ENCODE results near the gene GOLGA6A.
A peak's percentile ranks its signal among the peaks of the same experiment; 100 is the strongest.

The GOLGA6A gene

GRCh38 chr15:74038707-74039655 is 43.4 kb downstream of the GOLGA6A start:
- no peak for DNase-seq (ENCODE audit: low read depth)
- H3K4me3 ChIP-seq (ENCODE audit: low read depth, low read length): no peak overlapping the region
- TF ChIP-seq MYC (IDR thresholded peaks at IDR 0.05; ENCODE audit: low read depth, low read length) (no peak), CTCF (IDR thresholded peaks at IDR 0.05; ENCODE audit: low read depth, low read length) (no peak), POLR2A (IDR thresholded peaks at IDR 0.05; ENCODE audit: extremely low read depth, insufficient read length) (no peak)
- TF ChIP-seq, protein P1, sequence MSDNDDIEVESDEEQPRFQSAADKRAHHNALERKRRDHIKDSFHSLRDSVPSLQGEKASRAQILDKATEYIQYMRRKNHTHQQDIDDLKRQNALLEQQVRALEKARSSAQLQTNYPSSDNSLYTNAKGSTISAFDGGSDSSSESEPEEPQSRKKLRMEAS (IDR thresholded peaks at IDR 0.05; ENCODE audit: low read depth, low read length): no peak

- no peak overlapping the region for H3K4me3 ChIP-seq (ENCODE audit: low read depth, low read length)
- no peak for DNase-seq (ENCODE audit: low read depth)
- TF ChIP-seq MYC (IDR thresholded peaks at IDR 0.05; ENCODE audit: low read depth, low read length) (no peak), POLR2A (IDR thresholded peaks at IDR 0.05; ENCODE audit: extremely low read depth, insufficient read length) (no peak), CTCF (IDR thresholded peaks at IDR 0.05; ENCODE audit: low read depth, low read length) (no peak)
- TF ChIP-seq, protein P1 (IDR thresholded peaks at IDR 0.05; ENCODE audit: low read depth, low read length): no peak
Observed at GRCh38 chr15:74037171-74038117, 44.9 kb downstream of the GOLGA6A start.

DNA sequence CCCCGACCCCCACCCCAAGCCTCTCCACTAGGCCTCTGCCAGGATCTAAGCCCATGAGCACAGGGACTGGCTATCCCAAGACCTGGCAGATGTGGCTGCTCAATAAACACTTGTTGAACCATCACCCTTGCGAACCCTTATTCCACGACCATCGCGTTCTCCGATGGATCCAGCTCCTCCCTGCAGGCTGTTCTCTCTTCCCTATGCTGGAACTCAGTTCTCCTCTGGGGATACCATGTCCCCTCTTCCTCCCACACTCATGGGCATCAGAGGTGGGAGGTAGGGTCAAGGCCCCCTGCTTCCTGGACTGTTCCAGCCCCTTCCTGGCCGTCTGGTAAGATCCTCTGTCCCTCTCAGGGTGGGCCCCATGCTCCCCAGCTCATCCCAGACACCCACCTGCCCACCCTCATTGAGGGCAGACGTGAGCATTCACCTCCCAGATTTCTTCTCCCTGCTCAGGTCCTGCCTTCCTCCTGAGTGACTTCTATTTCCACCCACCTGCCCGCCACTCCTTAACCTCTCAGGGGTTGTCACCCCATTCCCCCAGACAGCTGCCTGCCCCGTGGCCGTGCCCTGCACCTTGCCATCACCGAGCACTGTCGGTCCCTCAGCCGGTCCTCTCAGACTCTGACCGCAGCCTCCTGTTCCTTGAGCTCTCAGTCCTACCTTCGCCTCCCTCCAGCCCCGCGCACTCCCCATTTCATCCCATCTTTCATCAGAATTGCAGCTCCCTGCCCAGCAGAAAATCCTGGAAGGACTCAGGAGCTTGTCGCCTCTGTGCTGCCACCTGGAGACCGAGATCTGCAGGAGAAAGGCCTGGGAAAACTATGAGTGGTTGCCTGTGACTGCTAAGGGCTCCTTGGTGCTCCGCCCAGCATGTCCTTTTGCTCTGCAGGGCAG is 45.8 kb downstream of the GOLGA6A start:
- H3K4me3 ChIP-seq (ENCODE audit: low read depth, low read length): no peak overlapping the region
- TF ChIP-seq MYC (IDR thresholded peaks at IDR 0.05; ENCODE audit: low read depth, low read length) (no peak), CTCF (IDR thresholded peaks at IDR 0.05; ENCODE audit: low read depth, low read length) (peak; percentile 38)
- peak; percentile 46 for DNase-seq (ENCODE audit: low read depth)

DNA sequence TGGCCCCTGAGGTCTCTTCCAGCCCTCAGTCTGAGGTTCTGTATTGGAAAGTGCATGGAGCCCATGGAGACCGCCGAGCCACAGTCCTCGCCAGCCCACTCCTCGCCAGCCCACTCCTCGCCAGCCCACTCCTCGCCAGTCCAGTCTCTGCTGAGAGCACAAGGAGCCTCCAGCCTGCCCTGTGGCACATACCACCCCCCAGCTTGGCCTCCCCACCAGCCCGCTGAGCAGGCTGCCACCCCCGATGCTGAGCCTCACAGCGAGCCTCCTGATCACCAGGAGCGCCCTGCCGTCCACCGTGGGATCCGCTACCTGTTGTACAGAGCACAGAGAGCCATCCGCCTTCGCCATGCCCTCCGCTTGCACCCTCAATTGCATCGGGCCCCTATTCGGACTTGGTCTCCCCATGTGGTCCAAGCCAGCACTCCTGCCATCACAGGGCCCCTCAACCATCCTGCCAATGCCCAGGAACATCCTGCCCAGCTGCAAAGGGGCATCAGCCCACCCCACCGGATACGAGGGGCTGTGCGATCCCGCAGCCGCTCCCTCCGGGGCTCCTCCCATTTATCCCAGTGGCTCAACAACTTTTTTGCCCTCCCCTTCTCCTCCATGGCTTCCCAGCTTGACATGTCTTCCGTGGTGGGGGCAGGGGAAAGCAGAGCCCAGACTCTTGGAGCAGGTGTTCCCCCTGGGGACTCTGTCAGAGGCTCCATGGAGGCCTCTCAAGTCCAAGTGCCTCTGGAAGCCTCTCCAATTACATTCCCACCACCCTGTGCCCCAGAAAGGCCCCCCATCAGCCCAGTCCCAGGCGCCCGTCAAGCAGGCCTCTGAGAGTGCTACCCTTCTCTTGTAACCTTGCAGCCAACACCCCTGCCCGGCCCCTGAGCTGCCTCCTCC is 47.0 kb downstream of the GOLGA6A start:
- H3K4me3 ChIP-seq (ENCODE audit: low read depth, low read length): no peak overlapping the region
- TF ChIP-seq, protein P1 (IDR thresholded peaks at IDR 0.05; ENCODE audit: low read depth, low read length): no peak
- no peak for TF ChIP-seq POLR2A (IDR thresholded peaks at IDR 0.05; ENCODE audit: extremely low read depth, insufficient read length)
- no peak for TF ChIP-seq CTCF (IDR thresholded peaks at IDR 0.05; ENCODE audit: low read depth, low read length)
- no peak for TF ChIP-seq MYC (IDR thresholded peaks at IDR 0.05; ENCODE audit: low read depth, low read length)
- DNase-seq (ENCODE audit: low read depth): no peak
